Keratinocyte (primary cell): ENCODE results near the gene DFFA. TPM values are rescaled to one million over a fixed set of nuclear protein-coding genes. Genes with fewer than 3 reads are reported as not detected.

Source experiments
- DNase-seq: peaks from one replicate; pipeline ENCODE4 v3.0.0-alpha.2; 2011; ENCODE audit warnings: low read depth, missing footprints, low spot score
- FAIRE-seq: peaks from 2 replicates; lab custom pipeline; 2011; peaks lifted over from hg19 to GRCh38; lab: Jason Lieb, UNC
- H2AFZ ChIP-seq: 2 replicates; pipeline ENCODE4 v1.6.0; 2012; ENCODE audit warnings: low read length, control low read depth, inconsistent platforms; ENCODE audit not compliant: control insufficient read depth
- H3K27ac ChIP-seq: 2 replicates; pipeline ENCODE4 v1.5.1; 2011; ENCODE audit warnings: low read length; ENCODE audit not compliant: control insufficient read depth, insufficient read depth
- H3K27me3 ChIP-seq: 3 replicates; pipeline ENCODE4 v1.6.0; 2011; ENCODE audit warnings: low read length; ENCODE audit not compliant: control insufficient read depth, insufficient read depth; ENCODE audit errors: extremely low read depth
- H3K36me3 ChIP-seq, 2 experiments: 2 replicates in 1 of 2; 3 replicates in 1 of 2; pipeline ENCODE4 v1.5.1; 2011; ENCODE audit warnings: low read length in 2 of 2, mild to moderate bottlenecking in 1 of 2; ENCODE audit not compliant: control insufficient read depth in 2 of 2, insufficient read depth in 2 of 2; ENCODE audit errors: extremely low read depth in 1 of 2
- H3K4me1 ChIP-seq: 3 replicates; pipeline ENCODE4 v1.5.1; 2011; ENCODE audit warnings: low read length; ENCODE audit not compliant: control insufficient read depth, insufficient read depth; ENCODE audit errors: extremely low read depth
- H3K4me2 ChIP-seq: 3 replicates; pipeline ENCODE4 v1.6.0; 2011; ENCODE audit warnings: low read depth, low read length; ENCODE audit not compliant: control insufficient read depth, insufficient read depth; ENCODE audit errors: extremely low read depth
- H3K4me3 ChIP-seq, 3 experiments: fragments of 200-600 bp in 1 of 3; sonication (generic) in 1 of 3; 2 replicates in 2 of 3; 3 replicates in 1 of 3; pipeline ENCODE4 v1.5.1; 2011 to 2016; ENCODE audit warnings: low read length in 3 of 3, mild to moderate bottlenecking in 3 of 3, control low read depth in 2 of 3, inconsistent platforms in 1 of 3, low read depth in 1 of 3, mixed read lengths in 1 of 3, mixed run types in 1 of 3, moderate library complexity in 1 of 3; ENCODE audit not compliant: control insufficient read depth in 2 of 3, insufficient read depth in 2 of 3; ENCODE audit errors: extremely low read depth in 1 of 3
- H3K79me2 ChIP-seq: 2 replicates; pipeline ENCODE4 v1.6.0; 2012; ENCODE audit warnings: low read length; ENCODE audit not compliant: control insufficient read depth, insufficient read depth
- H3K9ac ChIP-seq: 3 replicates; pipeline ENCODE4 v1.6.0; 2011; ENCODE audit warnings: low read length; ENCODE audit not compliant: control insufficient read depth, insufficient read depth; ENCODE audit errors: extremely low read depth
- H3K9me1 ChIP-seq: 3 replicates; pipeline ENCODE4 v1.6.0; 2011; ENCODE audit warnings: low read length; ENCODE audit not compliant: control insufficient read depth, insufficient read depth; ENCODE audit errors: extremely low read depth
- H3K9me3 ChIP-seq: 2 replicates; pipeline ENCODE4 v1.5.1; 2012; ENCODE audit warnings: low read depth, low read length; ENCODE audit not compliant: control insufficient read depth
- H4K20me1 ChIP-seq: 3 replicates; pipeline ENCODE4 v1.6.0; 2011; ENCODE audit warnings: low read length; ENCODE audit not compliant: control insufficient read depth, insufficient read depth; ENCODE audit errors: extremely low read depth
- CTCF ChIP-seq, 3 experiments: IDR thresholded peaks in 1 of 3; conservative IDR thresholded peaks in 1 of 3; optimal IDR thresholded peaks in 1 of 3; 2 replicates in 2 of 3; 3 replicates in 1 of 3; pipeline versions ENCODE3 to v1.5.1; 2011; ENCODE audit warnings: low read length in 3 of 3, mild to moderate bottlenecking in 3 of 3, moderate library complexity in 2 of 3, control low read depth in 1 of 3, inconsistent platforms in 1 of 3; ENCODE audit not compliant: insufficient read depth in 2 of 3; ENCODE audit errors: extremely low read depth in 1 of 3
- EZH2 ChIP-seq: IDR thresholded peaks from one replicate; pipeline ENCODE4 v1.6.1; 2012; ENCODE audit warnings: inconsistent platforms, mild to moderate bottlenecking, low read length, moderate library complexity
- dilution Hi-C: fragments of 300-500 bp; cut with MboI; formaldehyde crosslinking; loops from one replicate; pipeline ENCODE4 v1.7.0; 2020; ENCODE audit warnings: low sequenced_read_pairs; ENCODE audit not compliant: extremely low pct_ligation_motif_present
- polyA plus RNA-seq, 5 experiments: library from polyadenylated mRNA; depleted of rRNA in 3 of 5; stranded (reverse) in 3 of 5; stranded (forward) in 1 of 5; unstranded in 1 of 5; fragments of >200 nt; gene quantifications; 1 replicate in 1 of 5; 2 replicates in 3 of 5; 3 replicates in 1 of 5; pipeline versions ENCODE4 v1.2.1 to v1.2.3, GENCODE V29; 2011 to 2012; ENCODE audit warnings: missing spikeins in 2 of 5, low read depth in 1 of 5, low replicate concordance in 1 of 5

The DFFA gene
- polyA plus RNA-seq, 1 donor (not counting 4 experiments of a cell fraction or from before 2014, with no cell fraction given) = 53.1 TPM

GRCh38 chr1:10502206-10502605 is 29.9 kb upstream of the DFFA start:
- no peak for DNase-seq
- H4K20me1 ChIP-seq = peaks cover 3% of the 10 kb centered on the region
- no peak for TF ChIP-seq EZH2
- no peak for TF ChIP-seq CTCF (optimal IDR thresholded peaks at IDR 0.05 in 1 of 3, IDR thresholded peaks at IDR 0.05 in 1 of 3, conservative IDR thresholded peaks at IDR 0.05 in 1 of 3; ENCODE audit: extremely low read depth in 1 of 3, insufficient read depth in 2 of 3, low read length in 3 of 3)
- H3K4me1 ChIP-seq = no peaks in the 10 kb centered on the region
- FAIRE-seq = no peak
- H3K27ac ChIP-seq = no peak overlapping the region
- H3K27me3 ChIP-seq = no peaks in the 10 kb centered on the region
- no peak overlapping the region for H3K4me3 ChIP-seq
- H3K79me2 ChIP-seq = peaks cover 65% of the 10 kb centered on the region
- H3K9ac ChIP-seq = no peak overlapping the region
- dilution Hi-C loops = no loop called here
- H3K36me3 ChIP-seq = peaks cover 0 to 2% of the 10 kb centered on the region in 2 experiments
- no peak overlapping the region for H2AFZ ChIP-seq
- H3K9me1 ChIP-seq = no peaks in the 10 kb centered on the region
- no peak overlapping the region for H3K4me2 ChIP-seq
- H3K9me3 ChIP-seq = no peaks in the 10 kb centered on the region

- DNase-seq (no peak), FAIRE-seq (peak; percentile 9)
- peaks cover 2 to 5% of the 10 kb centered on the region in 2 experiments for H3K36me3 ChIP-seq
- H3K4me2 ChIP-seq = no peak overlapping the region
- peaks cover 22% of the 10 kb centered on the region for H3K4me1 ChIP-seq
- TF ChIP-seq CTCF (optimal IDR thresholded peaks at IDR 0.05 in 1 of 3, IDR thresholded peaks at IDR 0.05 in 1 of 3, conservative IDR thresholded peaks at IDR 0.05 in 1 of 3; ENCODE audit: extremely low read depth in 1 of 3, insufficient read depth in 2 of 3, low read length in 3 of 3) = no peak
- TF ChIP-seq EZH2 = no peak
- no peaks in the 10 kb centered on the region for H3K9me3 ChIP-seq
- dilution Hi-C loops = no loop called here
- H3K27me3 ChIP-seq = no peaks in the 10 kb centered on the region
- peaks cover 61% of the 10 kb centered on the region for H3K79me2 ChIP-seq
- no peaks in the 10 kb centered on the region for H3K9me1 ChIP-seq
- H3K27ac ChIP-seq = no peak overlapping the region
- no peaks in the 10 kb centered on the region for H4K20me1 ChIP-seq
- no peak overlapping the region for H2AFZ ChIP-seq
- no peak overlapping the region for H3K4me3 ChIP-seq
- no peak overlapping the region for H3K9ac ChIP-seq
Observed at GRCh38 chr1:10498231-10498630, 25.9 kb upstream of the DFFA start.
